Loucy (cell line): ENCODE measurements around the gene AQP6.
"Not testable (repeated sequence)": the region's sequence is repeated elsewhere in the genome, so short reads cannot be mapped to it uniquely, and the experiment has no call there.

Source experiments
- EZH2phosphoT487 ChIP-seq: fragments of 200-600 bp; IDR thresholded peaks from 2 replicates; pipeline ENCODE4 v1.6.1; 2018; ENCODE audit warnings: antibody characterized with exemption, mild to moderate bottlenecking, moderate library complexity, borderline replicate concordance
- TF ChIP-seq, protein P1 (sequence below): fragments of 200-600 bp; sonication (generic); conservative IDR thresholded peaks from 2 replicates; pipeline ENCODE4 v1.5.1; 2014; ENCODE audit warnings: mild to moderate bottlenecking, antibody characterized with exemption, low read length

DNA sequence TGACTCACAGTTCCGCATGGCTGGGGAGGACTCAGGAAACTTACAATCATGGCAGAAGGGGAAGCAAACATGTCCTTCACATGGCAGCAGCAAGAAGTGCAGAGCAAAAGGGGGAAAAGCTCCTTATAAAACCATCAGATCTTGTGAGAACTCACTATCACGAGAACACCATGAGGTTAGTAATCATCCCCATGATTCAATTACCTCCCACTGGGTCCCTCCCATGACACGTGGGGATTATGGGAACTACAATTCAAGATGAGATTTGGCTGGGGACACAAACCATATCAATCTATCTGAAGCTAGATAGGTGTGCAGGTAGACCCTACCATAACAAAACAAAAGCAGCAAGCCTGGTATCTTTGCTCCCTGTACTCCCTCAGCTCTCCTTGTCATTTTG, 13.7 kb downstream of the AQP6 start:
- TF ChIP-seq, protein P1, sequence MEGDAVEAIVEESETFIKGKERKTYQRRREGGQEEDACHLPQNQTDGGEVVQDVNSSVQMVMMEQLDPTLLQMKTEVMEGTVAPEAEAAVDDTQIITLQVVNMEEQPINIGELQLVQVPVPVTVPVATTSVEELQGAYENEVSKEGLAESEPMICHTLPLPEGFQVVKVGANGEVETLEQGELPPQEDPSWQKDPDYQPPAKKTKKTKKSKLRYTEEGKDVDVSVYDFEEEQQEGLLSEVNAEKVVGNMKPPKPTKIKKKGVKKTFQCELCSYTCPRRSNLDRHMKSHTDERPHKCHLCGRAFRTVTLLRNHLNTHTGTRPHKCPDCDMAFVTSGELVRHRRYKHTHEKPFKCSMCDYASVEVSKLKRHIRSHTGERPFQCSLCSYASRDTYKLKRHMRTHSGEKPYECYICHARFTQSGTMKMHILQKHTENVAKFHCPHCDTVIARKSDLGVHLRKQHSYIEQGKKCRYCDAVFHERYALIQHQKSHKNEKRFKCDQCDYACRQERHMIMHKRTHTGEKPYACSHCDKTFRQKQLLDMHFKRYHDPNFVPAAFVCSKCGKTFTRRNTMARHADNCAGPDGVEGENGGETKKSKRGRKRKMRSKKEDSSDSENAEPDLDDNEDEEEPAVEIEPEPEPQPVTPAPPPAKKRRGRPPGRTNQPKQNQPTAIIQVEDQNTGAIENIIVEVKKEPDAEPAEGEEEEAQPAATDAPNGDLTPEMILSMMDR, result not testable (repeated sequence)
- not testable (repeated sequence) for TF ChIP-seq EZH2phosphoT487
